ENCODE results near the gene XYLB.
A peak's percentile ranks its signal among the peaks of the same experiment; 100 is the strongest.

XYLB gene

GRCh38 chr3:38387862-38388261, 41.3 kb downstream of the XYLB start:
- no peak for DNase-seq (ENCODE audit: low read depth)
- TF ChIP-seq CTCF (conservative IDR thresholded peaks at IDR 0.05; ENCODE audit: control insufficient read depth, insufficient read depth, low read depth, low read length): no peak
- H3K4me3 ChIP-seq (ENCODE audit: control insufficient read depth, low read depth, low read length): no peak overlapping the region

- no peak overlapping the region for H3K4me3 ChIP-seq (ENCODE audit: control insufficient read depth, low read depth, low read length)
- no peak for DNase-seq (ENCODE audit: low read depth)
- no peak for TF ChIP-seq CTCF (conservative IDR thresholded peaks at IDR 0.05; ENCODE audit: control insufficient read depth, insufficient read depth, low read depth, low read length)
These were observed 46.1 kb downstream of the XYLB start for GRCh38 chr3:38392604-38393163.

- TF ChIP-seq CTCF (conservative IDR thresholded peaks at IDR 0.05; ENCODE audit: control insufficient read depth, insufficient read depth, low read depth, low read length): no peak
- DNase-seq (ENCODE audit: low read depth): no peak
- H3K4me3 ChIP-seq (ENCODE audit: control insufficient read depth, low read depth, low read length): no peak overlapping the region
These were observed 49.7 kb downstream of the XYLB start for GRCh38 chr3:38396239-38396638.

GRCh38 chr3:38396861-38397260, 50.3 kb downstream of the XYLB start:
- no peak for TF ChIP-seq CTCF (conservative IDR thresholded peaks at IDR 0.05; ENCODE audit: control insufficient read depth, insufficient read depth, low read depth, low read length)
- no peak overlapping the region for H3K4me3 ChIP-seq (ENCODE audit: control insufficient read depth, low read depth, low read length)
- no peak for DNase-seq (ENCODE audit: low read depth)

GRCh38 chr3:38397320-38397719, 50.7 kb downstream of the XYLB start:
- H3K4me3 ChIP-seq (ENCODE audit: control insufficient read depth, low read depth, low read length): no peak overlapping the region
- DNase-seq (ENCODE audit: low read depth): peak; percentile 28
- no peak for TF ChIP-seq CTCF (conservative IDR thresholded peaks at IDR 0.05; ENCODE audit: control insufficient read depth, insufficient read depth, low read depth, low read length)

- no peak overlapping the region for H3K4me3 ChIP-seq (ENCODE audit: control insufficient read depth, low read depth, low read length)
- no peak for DNase-seq (ENCODE audit: low read depth)
- no peak for TF ChIP-seq CTCF (conservative IDR thresholded peaks at IDR 0.05; ENCODE audit: control insufficient read depth, insufficient read depth, low read depth, low read length)
These were observed 54.8 kb downstream of the XYLB start for GRCh38 chr3:38401246-38401962.

Data from fibroblast of mammary gland (primary cell).